Transverse colon (tissue), 4 donors: Measurements from ENCODE around the gene CITED1. TPM values are rescaled to one million over a fixed set of nuclear protein-coding genes. Genes with fewer than 3 reads are reported as not detected.

Experiments
- DNase-seq: peaks from one replicate; pipeline ENCODE4 v3.0.0-alpha.2; 2019
- H3K27ac ChIP-seq, 4 donors: fragments of 200-600 bp; sonication (generic); 2 replicates each; pipeline ENCODE4 v1.5.1; 2016 to 2018; ENCODE audit warnings: inconsistent platforms in 4 of 4
- H3K27me3 ChIP-seq: fragments of 200-600 bp; sonication (generic); 2 replicates; pipeline ENCODE4 v1.5.1; 2017; ENCODE audit warnings: inconsistent platforms
- H3K36me3 ChIP-seq, 4 donors: fragments of 200-600 bp; sonication (generic); 2 replicates each; pipeline ENCODE4 v1.5.1; 2017 to 2019; ENCODE audit warnings: inconsistent platforms in 4 of 4
- H3K4me1 ChIP-seq, 4 donors: fragments of 200-600 bp; sonication (generic); 2 replicates each; pipeline ENCODE4 v1.5.1; 2017 to 2020; ENCODE audit warnings: inconsistent platforms in 4 of 4
- H3K4me3 ChIP-seq, 4 donors: fragments of 200-600 bp; sonication (generic); 1 replicate in 1 of 4; 2 replicates in 3 of 4; pipeline versions ENCODE4 v1.5.1 to v1.6.1; 2017 to 2019; ENCODE audit warnings: inconsistent platforms in 4 of 4
- H3K9me3 ChIP-seq, 2 donors: fragments of 200-600 bp; sonication (generic); 2 replicates each; pipeline ENCODE4 v1.5.1; 2017 to 2019; ENCODE audit warnings: inconsistent platforms in 2 of 2
- EP300 ChIP-seq: sonication (generic); formaldehyde crosslinking; IDR thresholded peaks from one replicate; pipeline ENCODE4 v1.6.1; 2017; ENCODE audit warnings: antibody characterized with exemption, low read depth
- POLR2A ChIP-seq: fragments of 450-650 bp; IDR thresholded peaks from one replicate; pipeline ENCODE4 v1.6.1; 2016; ENCODE audit warnings: antibody characterized with exemption, mild to moderate bottlenecking, moderate library complexity
- POLR2AphosphoS5 ChIP-seq, 3 donors: sonication (generic); formaldehyde crosslinking; IDR thresholded peaks; one replicate each; pipeline ENCODE4 v1.6.1; 2016; ENCODE audit warnings: antibody characterized with exemption in 3 of 3
- WGBS, 2 donors: methylation state at CpG; one replicate each; pipeline ENCODE4 v1.1.5; 2018; ENCODE audit warnings: low coverage in 1 of 2; 5-methylcytosine and 5-hydroxymethylcytosine counted together
- in situ Hi-C, 4 donors: fragments of 200-750 bp; cut with MboI; loops; one replicate each; pipeline versions ENCODE4 v1.15.0 to v1.15.1; 2017; ENCODE audit warnings: low sequenced_read_pairs in 3 of 4, low pct_ligation_motif_present in 1 of 4, low pct_unique_long_range_greater_than_20kb in 1 of 4
- intact Hi-C: fragments of 100-400 bp; cut with DNase I; formaldehyde crosslinking; loops from one replicate; pipeline ENCODE4 v1.15.1; 2023; ENCODE audit warnings: low total_unique reads
- total RNA-seq, 4 donors: library from RNA; depleted of rRNA; stranded (reverse); fragments of >200 nt; gene quantifications; one replicate each; pipeline ENCODE4 v1.1.0, GENCODE V29; 2016
- TF ChIP-seq, protein P1 (sequence below), 5 experiments: fragments of 200-600 bp in 3 of 5; fragments of 450-650 bp in 2 of 5; sonication (generic) in 3 of 5; IDR thresholded peaks; 1 replicate in 2 of 5; 2 replicates in 3 of 5; pipeline ENCODE4 v1.5.1; 2016 to 2017; ENCODE audit warnings: antibody characterized with exemption in 5 of 5, inconsistent platforms in 3 of 5, mild to moderate bottlenecking in 2 of 5, moderate library complexity in 1 of 5

CITED1 gene
- total RNA-seq, 4 donors from 2014 or later: 0.82 to 24.3 TPM; not detected in 2

DNA sequence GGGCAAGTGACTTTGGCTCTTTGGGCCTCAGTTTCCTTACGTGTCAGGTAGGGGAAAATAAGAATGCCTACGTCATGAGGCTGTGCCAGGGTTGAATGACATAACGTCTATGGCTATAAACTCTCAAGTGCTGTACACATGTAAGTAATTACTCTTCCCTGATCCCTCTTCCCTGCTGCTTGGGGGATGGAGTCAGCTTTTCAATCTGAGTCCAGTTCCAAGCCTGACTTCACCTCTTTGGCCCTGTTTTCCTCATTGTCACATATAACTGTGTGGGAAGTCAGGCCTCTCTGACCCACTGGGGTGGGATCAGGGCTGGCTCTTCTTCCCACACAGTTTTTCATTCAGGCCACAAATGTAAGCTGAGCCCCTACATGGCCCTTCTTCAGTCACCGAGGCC is 11.4 kb upstream of the CITED1 start:
- H3K27me3 ChIP-seq: no peaks in the 10 kb centered on the region
- H3K27ac ChIP-seq: no peak overlapping the region
- in situ Hi-C loops (loop anchor here in 2 of 4 donors (25.0 kb wide), 1 partner anchor 220 kb away; no protein-coding TSS in a partner anchor), intact Hi-C loops (no loop called here)
- H3K9me3 ChIP-seq: no peaks in the 10 kb centered on the region
- 60% methylated on average over 4 of the region's 4 CpGs; no CpG with 5 or more reads in 1 of the 2 donors for WGBS, 2 donors
- TF ChIP-seq POLR2AphosphoS5 (IDR thresholded peaks at IDR 0.05) (no peak), POLR2A (no peak), EP300 (no peak)
- TF ChIP-seq, protein P1, sequence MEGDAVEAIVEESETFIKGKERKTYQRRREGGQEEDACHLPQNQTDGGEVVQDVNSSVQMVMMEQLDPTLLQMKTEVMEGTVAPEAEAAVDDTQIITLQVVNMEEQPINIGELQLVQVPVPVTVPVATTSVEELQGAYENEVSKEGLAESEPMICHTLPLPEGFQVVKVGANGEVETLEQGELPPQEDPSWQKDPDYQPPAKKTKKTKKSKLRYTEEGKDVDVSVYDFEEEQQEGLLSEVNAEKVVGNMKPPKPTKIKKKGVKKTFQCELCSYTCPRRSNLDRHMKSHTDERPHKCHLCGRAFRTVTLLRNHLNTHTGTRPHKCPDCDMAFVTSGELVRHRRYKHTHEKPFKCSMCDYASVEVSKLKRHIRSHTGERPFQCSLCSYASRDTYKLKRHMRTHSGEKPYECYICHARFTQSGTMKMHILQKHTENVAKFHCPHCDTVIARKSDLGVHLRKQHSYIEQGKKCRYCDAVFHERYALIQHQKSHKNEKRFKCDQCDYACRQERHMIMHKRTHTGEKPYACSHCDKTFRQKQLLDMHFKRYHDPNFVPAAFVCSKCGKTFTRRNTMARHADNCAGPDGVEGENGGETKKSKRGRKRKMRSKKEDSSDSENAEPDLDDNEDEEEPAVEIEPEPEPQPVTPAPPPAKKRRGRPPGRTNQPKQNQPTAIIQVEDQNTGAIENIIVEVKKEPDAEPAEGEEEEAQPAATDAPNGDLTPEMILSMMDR (IDR thresholded peaks at IDR 0.05): no peak
- no peaks in the 10 kb centered on the region for H3K4me1 ChIP-seq
- no peaks in the 10 kb centered on the region for H3K36me3 ChIP-seq
- H3K4me3 ChIP-seq: no peak overlapping the region
- no peak for DNase-seq

DNA sequence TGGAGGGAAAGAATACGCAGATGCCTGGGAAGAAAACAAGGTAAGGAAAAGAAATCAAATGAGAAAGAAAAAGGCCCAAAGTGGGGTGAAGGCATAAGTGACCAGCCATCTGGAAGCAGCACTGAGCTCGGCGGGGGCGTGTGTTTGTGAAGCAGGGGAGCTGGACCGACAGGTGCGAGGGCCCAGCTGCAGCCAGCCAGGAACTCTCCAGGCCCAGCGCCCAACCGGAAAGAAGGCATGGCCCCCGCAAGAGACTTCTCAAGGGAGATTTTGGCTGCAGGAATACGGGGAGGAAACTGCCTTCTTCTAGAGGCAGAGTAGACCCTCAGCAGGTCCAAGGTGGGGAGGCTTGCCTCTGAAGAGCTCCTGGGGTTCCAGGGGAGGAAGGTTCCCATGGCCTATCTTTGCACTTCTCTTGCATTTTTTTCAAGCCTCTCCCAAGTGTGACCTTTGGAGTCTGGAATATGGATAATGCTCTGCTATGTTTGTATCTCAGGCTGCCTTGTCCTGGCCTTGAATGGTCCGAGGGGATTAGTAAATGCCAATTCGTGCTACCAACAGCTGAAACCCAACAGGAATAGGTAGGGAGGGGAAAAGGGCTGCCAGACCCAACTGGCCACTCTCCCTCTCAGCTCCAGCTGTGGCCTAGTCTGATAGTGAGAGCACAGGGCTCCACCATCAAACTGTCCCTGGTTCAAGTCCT is 10.8 kb upstream of the CITED1 start:
- 41 to 58% methylated on average over 5 to 12 of the region's 12 CpGs for WGBS, 2 donors
- no peak for DNase-seq
- TF ChIP-seq POLR2AphosphoS5 (IDR thresholded peaks at IDR 0.05): no peak
- TF ChIP-seq, protein P1 (IDR thresholded peaks at IDR 0.05): no peak
- no peak for TF ChIP-seq EP300
- no peak for TF ChIP-seq POLR2A
- H3K27ac ChIP-seq: no peak overlapping the region
- in situ Hi-C loops (loop anchor here in 2 of 4 donors (25.0 kb wide), 1 partner anchor 221 kb away; no protein-coding TSS in a partner anchor), intact Hi-C loops (no loop called here)
- no peak overlapping the region for H3K4me3 ChIP-seq
- no peaks in the 10 kb centered on the region for H3K9me3 ChIP-seq
- H3K4me1 ChIP-seq: no peaks in the 10 kb centered on the region
- H3K36me3 ChIP-seq: no peaks in the 10 kb centered on the region
- H3K27me3 ChIP-seq: no peaks in the 10 kb centered on the region

DNA sequence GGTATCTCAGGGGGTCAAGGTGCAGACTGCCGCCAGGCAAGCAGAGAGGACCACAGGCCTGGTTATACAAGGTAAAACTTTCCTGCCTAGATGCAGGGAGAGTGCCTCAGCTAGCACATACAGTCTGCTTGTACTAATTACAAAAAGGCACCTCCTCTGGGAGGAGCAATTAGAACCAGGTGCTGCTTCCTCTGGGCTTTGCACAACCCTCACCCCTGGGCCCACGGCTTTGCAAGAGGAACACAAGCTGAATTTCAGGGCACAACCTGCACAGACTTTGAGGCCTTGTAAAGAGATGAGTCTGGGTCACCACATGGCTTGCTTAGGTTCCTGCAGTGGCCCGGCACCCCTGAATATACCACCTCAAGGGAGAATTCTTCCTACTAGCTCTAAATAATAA is 9.2 kb upstream of the CITED1 start:
- no peaks in the 10 kb centered on the region for H3K9me3 ChIP-seq
- in situ Hi-C loops (loop anchor here in 2 of 4 donors (25.0 kb wide), 1 partner anchor 222 kb away; no protein-coding TSS in a partner anchor), intact Hi-C loops (no loop called here)
- H3K4me1 ChIP-seq: no peaks in the 10 kb centered on the region
- TF ChIP-seq POLR2AphosphoS5 (IDR thresholded peaks at IDR 0.05): no peak
- no peak for TF ChIP-seq POLR2A
- WGBS, 2 donors: 88% methylated on average over 3 of the region's 3 CpGs; no CpG with 5 or more reads in 1 of the 2 donors
- H3K27me3 ChIP-seq: no peaks in the 10 kb centered on the region
- H3K27ac ChIP-seq: no peak overlapping the region
- no peak for DNase-seq
- no peak overlapping the region for H3K4me3 ChIP-seq
- H3K36me3 ChIP-seq: no peaks in the 10 kb centered on the region

DNA sequence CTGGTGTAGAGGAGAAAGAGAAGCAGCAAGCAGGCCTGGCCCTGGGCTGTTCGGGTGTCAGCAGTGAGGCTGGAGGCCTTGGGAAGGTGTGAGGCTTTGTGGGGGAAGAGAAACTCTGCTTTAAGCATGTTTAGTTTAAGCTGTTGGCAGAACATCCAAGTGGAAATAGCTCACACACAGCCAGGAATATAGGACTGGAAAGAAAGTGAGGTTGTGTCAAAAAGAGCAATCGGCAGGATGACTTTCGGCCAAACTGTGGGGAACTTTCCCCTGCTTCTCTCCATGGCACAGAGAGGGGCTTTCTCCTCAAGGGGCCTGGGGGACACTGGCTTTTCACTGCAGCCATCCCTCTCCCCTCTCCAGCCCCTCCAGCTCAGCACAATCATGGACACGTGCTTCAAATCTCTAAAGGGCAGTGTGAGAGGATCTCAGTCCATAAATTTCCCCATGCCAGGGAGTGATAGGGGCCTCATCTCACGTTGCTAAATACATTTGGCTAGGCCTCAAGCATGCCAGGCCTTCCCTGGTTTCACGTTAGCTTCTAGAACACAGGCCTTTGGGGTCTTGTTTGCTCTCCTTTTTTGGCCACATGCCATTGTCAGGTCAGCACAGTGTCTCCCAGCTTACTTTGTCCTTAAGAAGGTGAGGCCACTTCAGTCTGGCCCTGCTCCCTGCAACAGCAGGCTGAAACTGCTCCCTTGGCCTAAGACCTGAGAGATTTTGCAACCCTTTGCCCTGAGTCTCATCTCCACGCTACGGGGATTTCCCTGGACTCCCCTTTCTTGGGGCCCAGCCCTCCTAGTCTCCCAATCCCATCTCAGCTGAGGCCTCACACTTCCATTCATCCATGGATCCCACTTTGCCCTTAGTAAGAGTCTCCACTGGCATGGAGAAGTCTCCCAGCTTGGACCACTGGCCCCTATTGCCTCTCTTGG is 8.3 kb upstream of the CITED1 start:
- no peak for DNase-seq
- in situ Hi-C loops: loop anchor here in 2 of 4 donors (25.0 kb wide), 1 partner anchor 223 kb away; no protein-coding TSS in a partner anchor
- peak overlapping the region in 1 of 4 donors; percentile 4 for H3K27ac ChIP-seq

More for the DNA sequence above, 8.3 kb upstream of the CITED1 start:
- no peaks in the 10 kb centered on the region for H3K36me3 ChIP-seq
- H3K4me1 ChIP-seq: peaks cover 0 to 5% (median 0%) of the 10 kb centered on the region in 4 donors
- no peak overlapping the region for H3K4me3 ChIP-seq
- TF ChIP-seq POLR2AphosphoS5 (IDR thresholded peaks at IDR 0.05) (no peak), POLR2A (no peak), EP300 (no peak)
- TF ChIP-seq, protein P1 (IDR thresholded peaks at IDR 0.05): no peak
- no peaks in the 10 kb centered on the region for H3K27me3 ChIP-seq
- no peaks in the 10 kb centered on the region for H3K9me3 ChIP-seq
- 75% methylated on average over 8 of the region's 8 CpGs; no CpG with 5 or more reads in 1 of the 2 donors for WGBS, 2 donors
- intact Hi-C loops: no loop called here
